ENCODE results near the gene CCDC137.

The CCDC137 gene

GRCh38 chr17:81700353-81701287 lies 34.1 kb downstream of the CCDC137 start:
- no peak for TF ChIP-seq CTCF (conservative IDR thresholded peaks at IDR 0.05; ENCODE audit: low read depth, low read length)
- peak; percentile 22 for DNase-seq (ENCODE audit: low read depth)
- no peak overlapping the region for H3K4me3 ChIP-seq (ENCODE audit: low read depth, low read length)

- H3K4me3 ChIP-seq (ENCODE audit: low read depth, low read length) = peak overlapping the region; percentile 22
Measured at GRCh38 chr17:81701288-81702071, 34.9 kb downstream of the CCDC137 start.

GRCh38 chr17:81702934-81703746 lies 36.6 kb downstream of the CCDC137 start, which contains the start of gene MRPL12:
Gene MRPL12 (plus strand): TSS chr17:81703367. CDS start chr17:81703502, 135 bp downstream.
- DNase-seq (ENCODE audit: low read depth) = peak; percentile 93
- TF ChIP-seq CTCF (conservative IDR thresholded peaks at IDR 0.05; ENCODE audit: low read depth, low read length) = no peak
- H3K4me3 ChIP-seq (ENCODE audit: low read depth, low read length) = peak within 1 kb of the TSS; percentile 92

More at GRCh38 chr17:81701288-81702071, 34.9 kb downstream of the CCDC137 start:
- DNase-seq (ENCODE audit: low read depth) = no peak
- TF ChIP-seq CTCF (conservative IDR thresholded peaks at IDR 0.05; ENCODE audit: low read depth, low read length) = no peak

- peak overlapping the region; percentile 92 for H3K4me3 ChIP-seq (ENCODE audit: low read depth, low read length)
- DNase-seq (ENCODE audit: low read depth) = peak; percentile 28
- no peak for TF ChIP-seq CTCF (conservative IDR thresholded peaks at IDR 0.05; ENCODE audit: low read depth, low read length)
Measured at GRCh38 chr17:81703747-81704654, 37.5 kb downstream of the CCDC137 start.

- no peak for TF ChIP-seq CTCF (conservative IDR thresholded peaks at IDR 0.05; ENCODE audit: low read depth, low read length)
- no peak for DNase-seq (ENCODE audit: low read depth)
- H3K4me3 ChIP-seq (ENCODE audit: low read depth, low read length) = no peak overlapping the region
Measured at GRCh38 chr17:81705518-81706231, 39.1 kb downstream of the CCDC137 start.

Measured in choroid plexus epithelial cell (primary cell).